OCI-LY7 (cell line): Measurements from ENCODE around the gene PKNOX1. TPM values are rescaled to one million over a fixed set of nuclear protein-coding genes. Genes with fewer than 3 reads are reported as not detected.

Experiments used
- BruUV-seq: library from RNA; stranded (reverse); fragments of 400-500 nt; replicated peaks from 2 replicates; lab custom pipeline; 2021; lab: Mats Ljungman, UMichigan
- CTCF ChIA-PET: fragments of 300-600 bp; sonication (Branson Sonifier 250); formaldehyde crosslinking; loops from one replicate; lab custom pipeline; 2022; ENCODE audit warnings: antibody characterized with exemption; ENCODE audit not compliant: unreplicated experiment; lab: Charles Lee
- POLR2A ChIA-PET: fragments of 300-600 bp; sonication (Branson Sonifier 250); formaldehyde crosslinking; loops from one replicate; lab custom pipeline; 2022; ENCODE audit warnings: antibody characterized with exemption; lab: Charles Lee
- DNase-seq: peaks from one replicate; pipeline ENCODE4 v3.0.0-alpha.2; 2015; ENCODE audit warnings: low spot score
- H2AFZ ChIP-seq: fragments of 200-600 bp; sonication (generic), shearing (Covaris generic); 2 replicates; pipeline ENCODE4 v1.6.1; 2014; ENCODE audit warnings: mild to moderate bottlenecking, antibody characterized with exemption, low read length, moderate library complexity
- H3K27ac ChIP-seq: fragments of 200-600 bp; sonication (generic); 2 replicates; pipeline ENCODE4 v1.5.1; 2014; ENCODE audit warnings: mixed run types, low read depth, mild to moderate bottlenecking, moderate library complexity, low read length, inconsistent platforms; ENCODE audit not compliant: poor library complexity, severe bottlenecking
- H3K36me3 ChIP-seq: fragments of 200-600 bp; sonication (generic); 2 replicates; pipeline ENCODE4 v1.6.1; 2014; ENCODE audit warnings: mild to moderate bottlenecking, antibody characterized with exemption, low read length, moderate library complexity, mixed read lengths; ENCODE audit not compliant: insufficient read depth
- H3K4me1 ChIP-seq: fragments of 200-600 bp; sonication (generic); 2 replicates; pipeline ENCODE4 v1.5.1; 2014; ENCODE audit warnings: mild to moderate bottlenecking, low read length; ENCODE audit not compliant: insufficient read depth, poor library complexity, severe bottlenecking
- H3K4me2 ChIP-seq: fragments of 200-600 bp; sonication (generic); 2 replicates; pipeline ENCODE4 v1.6.1; 2014; ENCODE audit warnings: mild to moderate bottlenecking, low read length
- H3K4me3 ChIP-seq: fragments of 200-600 bp; sonication (generic); 2 replicates; pipeline ENCODE4 v1.5.1; 2014; ENCODE audit warnings: mild to moderate bottlenecking, low read depth, low read length; ENCODE audit not compliant: poor library complexity, severe bottlenecking
- H3K79me2 ChIP-seq: fragments of 200-600 bp; sonication (generic); 2 replicates; pipeline ENCODE4 v1.6.1; 2016; ENCODE audit warnings: low read depth, mild to moderate bottlenecking, low read length, moderate library complexity, mixed read lengths; ENCODE audit not compliant: insufficient read depth
- H3K9me2 ChIP-seq: fragments of 200-600 bp; sonication (generic); 2 replicates; pipeline ENCODE4 v1.6.1; 2016; ENCODE audit warnings: mild to moderate bottlenecking, low read length, mixed read lengths; ENCODE audit not compliant: insufficient read depth
- H3K9me3 ChIP-seq: fragments of 200-600 bp; sonication (generic); 2 replicates; pipeline ENCODE4 v1.6.1; 2014; ENCODE audit warnings: mild to moderate bottlenecking, mixed run types, low read length, mixed read lengths
- H4K20me1 ChIP-seq: fragments of 200-600 bp; sonication (generic); 2 replicates; pipeline ENCODE4 v1.6.1; 2014; ENCODE audit warnings: mild to moderate bottlenecking, antibody characterized with exemption, low read length, moderate library complexity, mixed read lengths; ENCODE audit not compliant: insufficient read depth
- CTCF ChIP-seq: fragments of 200-600 bp; sonication (generic); conservative IDR thresholded peaks from 2 replicates; pipeline ENCODE4 v1.5.1; 2014; ENCODE audit warnings: mild to moderate bottlenecking, antibody characterized with exemption, low read length, moderate library complexity, mixed read lengths
- EZH2phosphoT487 ChIP-seq: fragments of 200-600 bp; sonication (generic); IDR thresholded peaks from 2 replicates; pipeline ENCODE4 v1.6.1; 2018; ENCODE audit warnings: low read depth, borderline replicate concordance, mild to moderate bottlenecking, mixed run types, antibody characterized with exemption, low read length, moderate library complexity, mixed read lengths
- intact Hi-C: fragments of 100-400 bp; cut with micrococcal nuclease; formaldehyde crosslinking; loops from one replicate; pipeline ENCODE4 v1.10.0; 2022; ENCODE audit not compliant: unreplicated experiment
- total RNA-seq, 2 experiments: library from RNA; depleted of rRNA in 1 of 2; stranded (reverse); fragments of >200 nt in 1 of 2; shearing (Covaris generic) in 1 of 2; gene quantifications; 2 replicates each; pipeline ENCODE4 v1.2.3, GENCODE V29; 2014 to 2022

Gene PKNOX1
- total RNA-seq, 2 experiments from 2014 or later, result 23.7 to 32.9 TPM

- DNase-seq, result no peak
- Histone ChIP-seq H3K36me3 (peaks cover 60% of the 10 kb centered on the region), H3K27ac (no peak overlapping the region), H3K79me2 (no peaks in the 10 kb centered on the region), H3K4me2 (no peak overlapping the region), H3K9me3 (no peaks in the 10 kb centered on the region), H3K9me2 (no peaks in the 10 kb centered on the region), H2AFZ (no peak overlapping the region), H3K4me1 (no peaks in the 10 kb centered on the region), H3K4me3 (no peak overlapping the region), H4K20me1 (no peaks in the 10 kb centered on the region)
- BruUV-seq, result no TSS peak
- TF ChIP-seq EZH2phosphoT487, result no peak
- TF ChIP-seq CTCF, result no peak
- POLR2A ChIA-PET, result no interaction called here
- CTCF ChIA-PET, result no interaction called here
- intact Hi-C loops, result no loop called here
These were observed 32.5 kb downstream of the PKNOX1 start for GRCh38 chr21:43006874-43007208.

- intact Hi-C loops, result no loop called here
These were observed 38.2 kb downstream of the PKNOX1 start for GRCh38 chr21:43012596-43012995.

More at GRCh38 chr21:43012596-43012995, 38.2 kb downstream of the PKNOX1 start:
- H3K9me3 ChIP-seq, result no peaks in the 10 kb centered on the region
- H3K4me2 ChIP-seq, result no peak overlapping the region
- H3K4me1 ChIP-seq, result peaks cover 14% of the 10 kb centered on the region
- ChIA-PET POLR2A (no interaction called here), CTCF (no interaction called here)
- H3K79me2 ChIP-seq, result no peaks in the 10 kb centered on the region
- no peak for TF ChIP-seq CTCF
- TF ChIP-seq EZH2phosphoT487, result no peak
- peaks cover 84% of the 10 kb centered on the region for H3K36me3 ChIP-seq
- H3K9me2 ChIP-seq, result no peaks in the 10 kb centered on the region
- no TSS peak for BruUV-seq
- no peak overlapping the region for H3K27ac ChIP-seq
- H3K4me3 ChIP-seq, result no peak overlapping the region
- no peak for DNase-seq
- no peaks in the 10 kb centered on the region for H4K20me1 ChIP-seq
- no peak overlapping the region for H2AFZ ChIP-seq
